Astrocyte (in vitro differentiated cells and primary cell): ENCODE results near the gene SGIP1. TPM values are rescaled to one million over a fixed set of nuclear protein-coding genes. Genes with fewer than 3 reads are reported as not detected.
A peak's percentile ranks its signal among the peaks of the same experiment; 100 is the strongest.

Source experiments
- DNase-seq: peaks from one replicate; pipeline ENCODE4 v3.0.0-alpha.2; 2010; ENCODE audit warnings: low read depth
- FAIRE-seq: peaks from 2 replicates; lab custom pipeline; 2011; peaks lifted over from hg19 to GRCh38; lab: Jason Lieb, UNC
- H2AFZ ChIP-seq: 2 replicates; pipeline ENCODE4 v1.6.0; 2012; ENCODE audit warnings: low read depth, low read length, inconsistent platforms
- H3K27ac ChIP-seq: 2 replicates; pipeline ENCODE4 v1.5.1; 2011; ENCODE audit warnings: low read depth, low read length, inconsistent platforms
- H3K27me3 ChIP-seq: 2 replicates; pipeline ENCODE4 v1.6.0; 2011; ENCODE audit warnings: low read length, inconsistent platforms; ENCODE audit not compliant: insufficient read depth
- H3K36me3 ChIP-seq: 2 replicates; pipeline ENCODE4 v1.5.1; 2011; ENCODE audit warnings: low read length, inconsistent platforms; ENCODE audit not compliant: insufficient read depth
- H3K4me1 ChIP-seq: 2 replicates; pipeline ENCODE4 v1.5.1; 2011; ENCODE audit warnings: low read length, inconsistent platforms; ENCODE audit not compliant: insufficient read depth
- H3K4me2 ChIP-seq: 2 replicates; pipeline ENCODE4 v1.6.0; 2012; ENCODE audit warnings: low read length, inconsistent platforms
- H3K4me3 ChIP-seq: 2 replicates; pipeline ENCODE4 v1.5.1; 2011; ENCODE audit warnings: low read depth, mild to moderate bottlenecking, low read length, inconsistent platforms; ENCODE audit not compliant: insufficient read depth
- H3K79me2 ChIP-seq: 2 replicates; pipeline ENCODE4 v1.6.0; 2012; ENCODE audit warnings: mild to moderate bottlenecking, low read length, inconsistent platforms; ENCODE audit not compliant: insufficient read depth
- H3K9ac ChIP-seq: 2 replicates; pipeline ENCODE4 v1.6.0; 2012; ENCODE audit warnings: mild to moderate bottlenecking, low read length, inconsistent platforms
- H3K9me3 ChIP-seq: 2 replicates; pipeline ENCODE4 v1.5.1; 2012; ENCODE audit warnings: low read depth, mild to moderate bottlenecking, low read length, inconsistent platforms; ENCODE audit not compliant: insufficient read depth
- H4K20me1 ChIP-seq: 2 replicates; pipeline ENCODE4 v1.6.0; 2012; ENCODE audit warnings: low read length, inconsistent platforms; ENCODE audit not compliant: insufficient read depth
- H3K27ac Mint-ChIP-seq: one replicate; pipeline ENCODE4 v1.8.0; 2021; ENCODE audit warnings: mild to moderate bottlenecking, mixed read lengths; ENCODE audit not compliant: unreplicated experiment
- H3K27me3 Mint-ChIP-seq: one replicate; pipeline ENCODE4 v1.8.0; 2021; ENCODE audit warnings: low read depth, mixed read lengths; ENCODE audit not compliant: unreplicated experiment
- H3K36me3 Mint-ChIP-seq: one replicate; pipeline ENCODE4 v1.8.0; 2021; ENCODE audit warnings: low read depth, mixed read lengths; ENCODE audit not compliant: unreplicated experiment
- H3K4me1 Mint-ChIP-seq: one replicate; pipeline ENCODE4 v1.8.0; 2021; ENCODE audit warnings: low read depth, mixed read lengths; ENCODE audit not compliant: unreplicated experiment
- H3K4me3 Mint-ChIP-seq: one replicate; pipeline ENCODE4 v1.8.0; 2021; ENCODE audit warnings: mild to moderate bottlenecking, moderate library complexity, mixed read lengths; ENCODE audit not compliant: unreplicated experiment
- H3K9me3 Mint-ChIP-seq: one replicate; pipeline ENCODE4 v1.8.0; 2021; ENCODE audit warnings: mild to moderate bottlenecking, mixed read lengths; ENCODE audit not compliant: unreplicated experiment
- EZH2 ChIP-seq: IDR thresholded peaks from 2 replicates; pipeline ENCODE4 v1.6.1; 2012; ENCODE audit warnings: mild to moderate bottlenecking, low read length, inconsistent platforms; ENCODE audit not compliant: insufficient read depth
- total RNA-seq: library from RNA; stranded (reverse); gene quantifications from 2 replicates; pipeline ENCODE4 v1.2.1, GENCODE V29; 2021
- TF ChIP-seq, protein P1 (sequence below): IDR thresholded peaks from 2 replicates; pipeline ENCODE4 v1.5.1; 2011; ENCODE audit warnings: low read depth, mild to moderate bottlenecking, inconsistent platforms, low read length, moderate library complexity; ENCODE audit not compliant: insufficient read depth

SGIP1 gene
- total RNA-seq, 1 donor from 2014 or later, result 8.8 TPM

DNA sequence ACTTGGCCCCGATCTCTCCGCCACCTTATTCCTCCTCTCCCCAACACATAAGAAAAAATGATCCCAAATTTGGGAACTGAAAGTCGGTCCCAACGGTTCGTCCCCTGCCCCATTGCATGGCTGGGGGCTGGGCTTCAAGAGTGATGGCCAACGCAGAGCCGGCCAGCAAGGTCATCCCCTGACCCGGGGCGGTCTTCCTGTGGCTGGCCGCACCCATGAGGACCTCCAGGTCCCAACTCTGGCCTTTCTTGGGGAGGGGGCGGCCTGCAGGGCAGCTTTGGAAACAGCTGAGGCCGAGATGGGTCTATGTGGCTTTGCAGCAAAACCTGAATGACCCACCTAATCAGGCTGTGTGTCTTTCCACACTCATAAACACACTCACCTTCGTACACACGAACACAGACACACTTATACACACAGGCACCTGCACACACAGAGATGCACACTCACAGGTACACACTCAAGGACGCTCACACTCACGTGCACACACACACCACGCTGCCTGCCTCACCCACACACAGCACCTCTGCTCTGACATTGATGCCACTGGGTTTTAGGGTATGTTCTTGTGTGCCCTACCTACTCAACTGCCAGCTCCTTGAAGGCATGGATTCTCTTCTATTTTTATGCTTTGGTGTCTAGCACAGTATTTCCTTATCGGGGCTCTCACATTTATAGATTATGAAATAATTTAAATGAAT is 218.9 kb downstream of the SGIP1 start:
- Histone ChIP-seq H3K9me3 (no peaks in the 10 kb centered on the region), H3K9ac (peak overlapping the region; percentile 60), H2AFZ (peak overlapping the region; percentile 82), H3K4me2 (peak overlapping the region; percentile 91), H3K4me1 (peaks cover 8% of the 10 kb centered on the region), H3K27me3 (no peaks in the 10 kb centered on the region), H3K27ac (no peak overlapping the region), H3K79me2 (no peaks in the 10 kb centered on the region), H4K20me1 (no peaks in the 10 kb centered on the region), H3K4me3 (peak overlapping the region; percentile 58), H3K36me3 (no peaks in the 10 kb centered on the region)
- FAIRE-seq (no peak), DNase-seq (no peak)
- no peak overlapping the region for H3K27ac Mint-ChIP-seq
- TF ChIP-seq EZH2, result no peak
- TF ChIP-seq, protein P1, sequence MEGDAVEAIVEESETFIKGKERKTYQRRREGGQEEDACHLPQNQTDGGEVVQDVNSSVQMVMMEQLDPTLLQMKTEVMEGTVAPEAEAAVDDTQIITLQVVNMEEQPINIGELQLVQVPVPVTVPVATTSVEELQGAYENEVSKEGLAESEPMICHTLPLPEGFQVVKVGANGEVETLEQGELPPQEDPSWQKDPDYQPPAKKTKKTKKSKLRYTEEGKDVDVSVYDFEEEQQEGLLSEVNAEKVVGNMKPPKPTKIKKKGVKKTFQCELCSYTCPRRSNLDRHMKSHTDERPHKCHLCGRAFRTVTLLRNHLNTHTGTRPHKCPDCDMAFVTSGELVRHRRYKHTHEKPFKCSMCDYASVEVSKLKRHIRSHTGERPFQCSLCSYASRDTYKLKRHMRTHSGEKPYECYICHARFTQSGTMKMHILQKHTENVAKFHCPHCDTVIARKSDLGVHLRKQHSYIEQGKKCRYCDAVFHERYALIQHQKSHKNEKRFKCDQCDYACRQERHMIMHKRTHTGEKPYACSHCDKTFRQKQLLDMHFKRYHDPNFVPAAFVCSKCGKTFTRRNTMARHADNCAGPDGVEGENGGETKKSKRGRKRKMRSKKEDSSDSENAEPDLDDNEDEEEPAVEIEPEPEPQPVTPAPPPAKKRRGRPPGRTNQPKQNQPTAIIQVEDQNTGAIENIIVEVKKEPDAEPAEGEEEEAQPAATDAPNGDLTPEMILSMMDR, result no peak
- no peaks in the 10 kb centered on the region for H3K9me3 Mint-ChIP-seq
- H3K36me3 Mint-ChIP-seq, result no peaks in the 10 kb centered on the region
- H3K4me1 Mint-ChIP-seq, result peaks cover 4% of the 10 kb centered on the region
- peaks cover 9% of the 10 kb centered on the region for H3K27me3 Mint-ChIP-seq
- H3K4me3 Mint-ChIP-seq, result peak overlapping the region; percentile 76

DNA sequence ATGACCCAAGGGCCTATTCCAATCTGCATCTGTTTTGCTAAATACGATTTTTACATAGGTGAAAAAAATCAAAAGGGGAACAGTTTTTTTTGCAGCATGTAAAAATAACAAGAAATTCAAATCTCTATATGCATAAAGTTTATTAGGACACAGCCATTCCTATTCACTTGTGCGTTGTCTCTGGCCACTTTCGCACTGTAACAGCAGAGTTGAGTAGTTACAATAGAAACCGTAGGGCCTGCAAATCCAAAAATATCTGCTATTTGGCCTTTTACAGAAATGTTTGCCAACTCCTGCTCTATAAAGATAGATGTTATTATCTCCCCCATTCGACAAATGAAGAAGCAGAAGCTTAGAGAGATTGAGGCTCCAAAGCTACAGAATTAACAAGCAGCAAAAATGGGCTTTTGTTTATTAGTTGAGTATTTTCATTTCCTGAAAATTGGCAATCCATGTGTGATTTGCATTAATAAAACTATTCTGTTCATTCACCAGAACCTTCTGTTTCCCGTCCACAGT is 223.8 kb downstream of the SGIP1 start:
- FAIRE-seq (no peak), DNase-seq (no peak)
- Mint-ChIP-seq H3K9me3 (peaks cover 4% of the 10 kb centered on the region), H3K36me3 (no peaks in the 10 kb centered on the region), H3K4me1 (peaks cover 5% of the 10 kb centered on the region), H3K27ac (no peak overlapping the region), H3K4me3 (no peak overlapping the region), H3K27me3 (peaks cover 6% of the 10 kb centered on the region)
- Histone ChIP-seq H3K36me3 (no peaks in the 10 kb centered on the region), H4K20me1 (no peaks in the 10 kb centered on the region), H3K4me2 (no peak overlapping the region), H2AFZ (no peak overlapping the region), H3K4me1 (peaks cover 1% of the 10 kb centered on the region), H3K4me3 (no peak overlapping the region), H3K9me3 (peaks cover under 1% of the 10 kb centered on the region), H3K79me2 (no peaks in the 10 kb centered on the region), H3K27ac (no peak overlapping the region), H3K9ac (no peak overlapping the region), H3K27me3 (no peaks in the 10 kb centered on the region)
- TF ChIP-seq, protein P1, result no peak
- TF ChIP-seq EZH2, result no peak

DNA sequence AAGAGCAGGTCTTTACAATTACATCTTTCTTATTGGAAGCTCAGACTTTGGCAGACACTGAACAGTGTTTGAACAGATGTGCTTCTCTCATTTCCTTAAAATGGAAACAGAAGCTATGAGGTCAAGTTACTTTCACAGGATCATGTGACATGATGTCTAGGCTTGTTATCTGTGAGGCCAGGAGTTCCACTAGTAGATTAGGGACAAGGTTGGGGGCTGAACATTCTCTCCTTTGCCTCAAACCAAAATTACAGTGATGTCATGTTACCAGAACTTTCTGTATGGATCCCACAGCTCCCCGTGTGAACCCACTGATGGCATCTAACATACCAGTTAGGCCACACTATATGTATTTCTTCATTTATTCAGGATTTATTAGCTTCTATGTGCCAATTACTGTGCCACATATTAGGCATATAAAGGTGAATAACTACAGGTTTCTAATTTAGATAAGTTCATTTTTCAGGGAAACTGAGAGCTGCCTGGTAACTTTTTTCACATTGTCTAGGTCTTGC is 224.3 kb downstream of the SGIP1 start:
- no peak overlapping the region for H3K27ac Mint-ChIP-seq
- H3K27me3 Mint-ChIP-seq, result peaks cover 2% of the 10 kb centered on the region
- Histone ChIP-seq H2AFZ (no peak overlapping the region), H3K27ac (no peak overlapping the region), H3K27me3 (no peaks in the 10 kb centered on the region), H3K4me2 (no peak overlapping the region), H3K4me3 (no peak overlapping the region), H4K20me1 (no peaks in the 10 kb centered on the region), H3K9me3 (peaks cover 3% of the 10 kb centered on the region), H3K79me2 (no peaks in the 10 kb centered on the region), H3K36me3 (no peaks in the 10 kb centered on the region), H3K4me1 (no peaks in the 10 kb centered on the region), H3K9ac (no peak overlapping the region)
- H3K36me3 Mint-ChIP-seq, result no peaks in the 10 kb centered on the region
- TF ChIP-seq EZH2, result no peak
- TF ChIP-seq, protein P1, result no peak
- DNase-seq, result no peak
- FAIRE-seq, result no peak
- H3K4me1 Mint-ChIP-seq, result peaks cover 5% of the 10 kb centered on the region
- H3K9me3 Mint-ChIP-seq, result peaks cover 4% of the 10 kb centered on the region
- no peak overlapping the region for H3K4me3 Mint-ChIP-seq
